K562 (cell line): ENCODE measurements around the gene BBOX1. TPM values are rescaled to one million over a fixed set of nuclear protein-coding genes. Genes with fewer than 3 reads are reported as not detected.

Source experiments
- ATAC-seq: fragments of 200-7000 bp; cut with Tn5 transposase; 3 replicates; pipeline ENCODE4 v1.9.1; 2020; ENCODE audit warnings: moderate library complexity
- BruUV-seq: library from RNA; stranded (reverse); fragments of 400-500 nt; replicated peaks from 2 replicates; lab custom pipeline; 2021; lab: Mats Ljungman, UMichigan
- CTCF ChIA-PET: fragments of 300-600 bp; formaldehyde crosslinking; extraction: SDS; loops from one replicate; lab custom pipeline; 2021; ENCODE audit warnings: low intra/inter-chr PET ratio; lab: Yijun Ruan, JAX
- POLR2A ChIA-PET: fragments of 300-600, 350-650 bp; sonication (Branson Sonifier 250); formaldehyde crosslinking; extraction: SDS; loops from one replicate; lab custom pipeline; 2021; ENCODE audit warnings: antibody characterized with exemption, inconsistent platforms; lab: Yijun Ruan, JAX
- DNase-seq, 4 experiments: peaks; one replicate each; pipeline versions ENCODE4 v3.0.0 to v3.0.0-alpha.2; 2011 to 2018; ENCODE audit warnings: low spot score in 3 of 4, mixed read lengths in 3 of 4; ENCODE audit errors: extremely low read depth in 1 of 4
- FAIRE-seq: peaks from 2 replicates; lab custom pipeline; 2011; peaks lifted over from hg19 to GRCh38; lab: Jason Lieb, UNC
- H2AFZ ChIP-seq: 2 replicates; pipeline ENCODE4 v1.6.0; 2011; ENCODE audit warnings: low read depth, low read length, control low read depth, inconsistent platforms
- H3K27ac ChIP-seq: fragments of 200-600 bp; 3 replicates; pipeline ENCODE4 v1.8.0; 2011; ENCODE audit warnings: low read depth, mild to moderate bottlenecking, control low read depth, inconsistent platforms, low read length, moderate library complexity, mixed read lengths; ENCODE audit errors: extremely low read depth
- H3K27me3 ChIP-seq, 2 experiments: fragments of 300-600 bp in 1 of 2; 2 replicates in 1 of 2; 3 replicates in 1 of 2; pipeline versions ENCODE4 v1.6.0 to v1.8.0; 2011; ENCODE audit warnings: inconsistent platforms in 2 of 2, low read length in 2 of 2, mild to moderate bottlenecking in 1 of 2, mixed read lengths in 1 of 2, moderate library complexity in 1 of 2; ENCODE audit not compliant: control insufficient read depth in 2 of 2, insufficient read depth in 2 of 2
- H3K36me3 ChIP-seq: fragments of 300-600 bp; 3 replicates; pipeline ENCODE4 v1.8.0; 2011; ENCODE audit warnings: mild to moderate bottlenecking, low read length, inconsistent platforms; ENCODE audit not compliant: control insufficient read depth, insufficient read depth
- H3K4me1 ChIP-seq, 2 experiments: fragments of 200-600 bp in 1 of 2; replicated peaks in 1 of 2; 2 replicates in 1 of 2; 3 replicates in 1 of 2; pipeline versions ENCODE4 v1.5.1 to v1.8.0; 2011; ENCODE audit warnings: inconsistent platforms in 2 of 2, low read length in 2 of 2, mild to moderate bottlenecking in 1 of 2, mixed read lengths in 1 of 2, moderate library complexity in 1 of 2; ENCODE audit not compliant: control insufficient read depth in 2 of 2, insufficient read depth in 2 of 2
- H3K4me2 ChIP-seq: 2 replicates; pipeline ENCODE4 v1.6.1; 2011; ENCODE audit warnings: low read length, control low read depth, inconsistent platforms, mixed read lengths; ENCODE audit not compliant: insufficient read depth
- H3K4me3 ChIP-seq: fragments of 200-600 bp; sonication (generic), shearing (Covaris generic); 2 replicates; pipeline ENCODE4 v1.5.1; 2016; ENCODE audit warnings: control low read depth, inconsistent platforms
- H3K79me2 ChIP-seq: fragments of 200-600 bp; 3 replicates; pipeline ENCODE4 v1.8.0; 2011; ENCODE audit warnings: low read length, inconsistent platforms; ENCODE audit not compliant: control insufficient read depth, insufficient read depth
- H3K9ac ChIP-seq, 2 experiments: 2 replicates each; pipeline versions ENCODE4 v1.6.0 to v1.6.1; 2011; ENCODE audit warnings: low read depth in 2 of 2, low read length in 2 of 2, control low read depth in 1 of 2, inconsistent platforms in 1 of 2, mild to moderate bottlenecking in 1 of 2, mixed read lengths in 1 of 2; ENCODE audit not compliant: insufficient read depth in 1 of 2
- H3K9me1 ChIP-seq: one replicate; pipeline ENCODE4 v1.6.0; 2011; ENCODE audit warnings: inconsistent platforms, mild to moderate bottlenecking, low read length, moderate library complexity; ENCODE audit not compliant: control insufficient read depth, insufficient read depth
- H3K9me3 ChIP-seq: replicated peaks from 2 replicates; pipeline ENCODE4 v1.5.1; 2011; ENCODE audit warnings: low read depth, low read length, inconsistent platforms; ENCODE audit not compliant: control insufficient read depth, insufficient read depth
- H4K20me1 ChIP-seq: replicated peaks from 2 replicates; pipeline ENCODE4 v1.6.1; 2011; ENCODE audit warnings: low read length, inconsistent platforms, mixed read lengths; ENCODE audit not compliant: control insufficient read depth, insufficient read depth
- NCOA4 ChIP-seq: fragments of 450-650 bp; IDR thresholded peaks from 2 replicates; pipeline ENCODE4 v1.6.1; 2018; ENCODE audit warnings: mild to moderate bottlenecking; ENCODE audit not compliant: partially characterized antibody
- PPARD ChIP-seq: fragments of 250-450 bp; sonication (Bioruptor Pico); IDR thresholded peaks from 2 replicates; pipeline ENCODE4 v1.8.0; 2022; ENCODE audit warnings: inconsistent platforms, mild to moderate bottlenecking, moderate library complexity
- SOX6 ChIP-seq: fragments of 450-650 bp; IDR thresholded peaks from 2 replicates; pipeline ENCODE4 v1.6.1; 2014; ENCODE audit warnings: mild to moderate bottlenecking
- ZNF57 ChIP-seq: fragments of 450-650 bp; formaldehyde crosslinking; IDR thresholded peaks from 2 replicates; pipeline ENCODE4 v1.4.0; 2020; ENCODE audit warnings: mild to moderate bottlenecking, moderate library complexity
- WGBS: fragments of 100-300 bp; shearing (Covaris generic); methylation state at CpG from one replicate; pipeline ENCODE4 v1.1.6; 2016; ENCODE audit warnings: low coverage, mixed read lengths; ENCODE audit not compliant: insufficient coverage; ENCODE audit errors: missing lambda C conversion rate; 5-methylcytosine and 5-hydroxymethylcytosine counted together
- in situ Hi-C: fragments of 300-500 bp; cut with MboI; formaldehyde crosslinking; loops from 4 replicates; pipeline ENCODE4 v1.15.0; 2018; ENCODE audit warnings: inconsistent platforms, mixed read lengths
- intact Hi-C: fragments of 100-400 bp; cut with micrococcal nuclease; formaldehyde crosslinking; loops from 2 replicates; pipeline ENCODE4 v1.14.2; 2022
- polyA plus RNA-seq, 8 experiments: library from polyadenylated mRNA; depleted of rRNA in 4 of 8; stranded (reverse) in 5 of 8; unstranded in 3 of 8; fragments of >200 nt; fragmentation: Nextera tagmentation in 2 of 8; fragmentation: Illumina TruSeq in 1 of 8; extraction: Ambion mirVana in 2 of 8; extraction: Trizol in 1 of 8; gene quantifications; 2 replicates each; pipeline versions ENCODE4 v1.2.1 to v1.2.3, GENCODE V29; 2011 to 2014; ENCODE audit warnings: inconsistent platforms in 1 of 8, missing spikeins in 1 of 8
- total RNA-seq, 7 experiments: library from RNA; depleted of rRNA in 6 of 7; stranded (reverse); fragments of >200 nt in 6 of 7; fragmentation: Illumina TruSeq in 2 of 7; extraction: Trizol in 2 of 7; gene quantifications; 2 replicates each; pipeline versions ENCODE4 v1.2.1 to v1.2.3, GENCODE V29; 2011 to 2021; ENCODE audit warnings: low replicate concordance in 1 of 7

Gene BBOX1
- total and polyA plus RNA-seq, 9 of the 15 experiments (the other 6 are each of a cell fraction or from before 2014, with no cell fraction given) = not detected

GRCh38 chr11:27076121-27076589 is 35.5 kb downstream of the BBOX1 start:
- H3K79me2 ChIP-seq = no peaks in the 10 kb centered on the region
- no peaks in the 10 kb centered on the region for H3K9me3 ChIP-seq
- H3K4me1 ChIP-seq = no peaks in the 10 kb centered on the region
- DNase-seq = no peak
- in situ Hi-C loops = no loop called here
- no peaks in the 10 kb centered on the region for H3K9me1 ChIP-seq
- H3K4me2 ChIP-seq = no peak overlapping the region
- FAIRE-seq = no peak
- intact Hi-C loops = no loop called here
- no peak for TF ChIP-seq PPARD (CRISPR knock-in tag)
- no peak for TF ChIP-seq NCOA4
- no peak for TF ChIP-seq SOX6
- no peaks in the 10 kb centered on the region for H3K36me3 ChIP-seq
- no peaks in the 10 kb centered on the region for H3K27me3 ChIP-seq
- BruUV-seq = no TSS peak
- H3K4me3 ChIP-seq = no peak overlapping the region
- no peak for ATAC-seq
- no peak overlapping the region for H3K27ac ChIP-seq
- no peaks in the 10 kb centered on the region for H4K20me1 ChIP-seq
- CTCF ChIA-PET = no interaction called here
- POLR2A ChIA-PET = no interaction called here
- WGBS = 0% methylated on average over 2 of the region's 2 CpGs
- no peak overlapping the region for H2AFZ ChIP-seq
- H3K9ac ChIP-seq = no peak overlapping the region

GRCh38 chr11:27081056-27081455 is 40.4 kb downstream of the BBOX1 start:
- in situ Hi-C loops (no loop called here), intact Hi-C loops (no loop called here)
- no peak overlapping the region for H3K9ac ChIP-seq
- H3K4me3 ChIP-seq = no peak overlapping the region
- H3K36me3 ChIP-seq = no peaks in the 10 kb centered on the region
- no TSS peak for BruUV-seq
- H3K79me2 ChIP-seq = no peaks in the 10 kb centered on the region
- POLR2A ChIA-PET = no interaction called here
- no peaks in the 10 kb centered on the region for H4K20me1 ChIP-seq
- no peak for TF ChIP-seq ZNF57 (CRISPR knock-in tag)
- TF ChIP-seq, all 486 proteins: peak for 0
- no peak overlapping the region for H2AFZ ChIP-seq
- H3K4me2 ChIP-seq = no peak overlapping the region
- CTCF ChIA-PET = no interaction called here
- no peaks in the 10 kb centered on the region for H3K9me3 ChIP-seq
- FAIRE-seq (no peak), ATAC-seq (no peak), DNase-seq (no peak)
- H3K4me1 ChIP-seq = no peaks in the 10 kb centered on the region
- no peaks in the 10 kb centered on the region for H3K9me1 ChIP-seq
- H3K27me3 ChIP-seq = no peaks in the 10 kb centered on the region
- no peak overlapping the region for H3K27ac ChIP-seq
